Cerebellar nuclear complex (tissue), 1 donor: Measurements from ENCODE around the gene IL16.

Experiments
- DNase-seq, 2 experiments: peaks; one replicate each; lab custom pipeline; 2025; lab: John Stamatoyannopoulos, UW

The IL16 gene

GRCh38 chr15:81255958-81256320 lies 59.3 kb downstream of the IL16 start:
- DNase-seq = no peak

- peak in 1 of 2 experiments; percentile 31 for DNase-seq
These were observed 60.2 kb downstream of the IL16 start for GRCh38 chr15:81256916-81257315.

GRCh38 chr15:81257435-81257834 lies 60.8 kb downstream of the IL16 start:
- DNase-seq = no peak

- no peak for DNase-seq
These were observed 61.8 kb downstream of the IL16 start for GRCh38 chr15:81258455-81258854.

- no peak for DNase-seq
These were observed 63.1 kb downstream of the IL16 start for GRCh38 chr15:81259760-81260298.

GRCh38 chr15:81261172-81261811 lies 64.6 kb downstream of the IL16 start:
- DNase-seq = no peak

GRCh38 chr15:81263477-81263876 lies 66.8 kb downstream of the IL16 start:
- DNase-seq = no peak

GRCh38 chr15:81264072-81264857 lies 67.6 kb downstream of the IL16 start:
- DNase-seq = no peak

GRCh38 chr15:81265256-81265943 lies 68.7 kb downstream of the IL16 start:
- DNase-seq = peak in 1 of 2 experiments; percentile 32

GRCh38 chr15:81265944-81266775 lies 69.5 kb downstream of the IL16 start:
- DNase-seq = peak; percentile 30 to 61

GRCh38 chr15:81268340-81268739 lies 71.7 kb downstream of the IL16 start:
- no peak for DNase-seq

- DNase-seq = no peak
These were observed 72.4 kb downstream of the IL16 start for GRCh38 chr15:81268881-81269601.

- no peak for DNase-seq
These were observed 73.5 kb downstream of the IL16 start for GRCh38 chr15:81270188-81270587.

- DNase-seq = no peak
These were observed 74.3 kb downstream of the IL16 start for GRCh38 chr15:81270781-81271491.

- no peak for DNase-seq
These were observed 75.3 kb downstream of the IL16 start for GRCh38 chr15:81271761-81272644.

GRCh38 chr15:81273200-81273599 lies 76.5 kb downstream of the IL16 start:
- no peak for DNase-seq

- no peak for DNase-seq
These were observed 77.2 kb downstream of the IL16 start for GRCh38 chr15:81273855-81274254.

GRCh38 chr15:81274255-81274654 lies 77.6 kb downstream of the IL16 start:
- no peak for DNase-seq

GRCh38 chr15:81274931-81275707 lies 78.4 kb downstream of the IL16 start:
- DNase-seq = peak in 1 of 2 experiments; percentile 51
